B cell (primary cell): ENCODE data around the gene CADM1. TPM values are rescaled to one million over a fixed set of nuclear protein-coding genes. Genes with fewer than 3 reads are reported as not detected.

Source experiments
- ATAC-seq: fragments of 200-7000 bp; cut with Tn5 transposase; one replicate; pipeline ENCODE4 v1.10.0; 2021; ENCODE audit warnings: low read depth, mild to moderate bottlenecking, moderate number of reproducible peaks, moderate library complexity
- CTCF ChIA-PET: fragments of 350-600 bp; sonication (Branson Sonifier 250); formaldehyde crosslinking; loops from one replicate; lab custom pipeline; 2021; ENCODE audit warnings: antibody characterized with exemption, inconsistent platforms; lab: Charles Lee
- POLR2A ChIA-PET: fragments of 350-600 bp; sonication (Branson Sonifier 250); formaldehyde crosslinking; loops from one replicate; lab custom pipeline; 2021; ENCODE audit warnings: antibody characterized with exemption; lab: Charles Lee
- DNase-seq: peaks from one replicate; pipeline ENCODE4 v3.0.0; 2013
- H2AFZ ChIP-seq: 2 replicates; pipeline ENCODE4 v1.6.1; 2012; ENCODE audit warnings: mild to moderate bottlenecking, low read depth, low read length; ENCODE audit not compliant: insufficient read depth, poor library complexity, severe bottlenecking
- H3K27ac ChIP-seq, 2 donors: 1 replicate in 1 of 2; 2 replicates in 1 of 2; pipeline ENCODE4 v1.5.1; 2012 to 2013; ENCODE audit warnings: low read length in 2 of 2, mild to moderate bottlenecking in 2 of 2, moderate library complexity in 1 of 2
- H3K27me3 ChIP-seq, 4 experiments: fragments of 200-600 bp in 1 of 4; sonication (generic) in 1 of 4; replicated peaks in 1 of 4; 1 replicate in 2 of 4; 2 replicates in 2 of 4; pipeline versions ENCODE4 v1.6.1 to v1.7.0; 2013 to 2016; ENCODE audit warnings: low read length in 3 of 4, mild to moderate bottlenecking in 2 of 4, mixed read lengths in 1 of 4, moderate library complexity in 1 of 4; ENCODE audit not compliant: insufficient read depth in 4 of 4, control insufficient read depth in 3 of 4; ENCODE audit errors: control extremely low read depth in 1 of 4
- H3K36me3 ChIP-seq, 2 experiments: replicated peaks in 1 of 2; 1 replicate in 1 of 2; 2 replicates in 1 of 2; pipeline versions ENCODE4 v1.6.1 to v1.7.1; 2013; ENCODE audit warnings: low read length in 1 of 2; ENCODE audit not compliant: insufficient read depth in 2 of 2, control insufficient read depth in 1 of 2; ENCODE audit errors: control extremely low read depth in 1 of 2, extremely low read depth in 1 of 2
- H3K4me1 ChIP-seq, 2 donors: fragments of 200-600 bp in 1 of 2; sonication (generic) in 1 of 2; 1 replicate in 1 of 2; 2 replicates in 1 of 2; pipeline versions ENCODE4 v1.5.1 to v1.6.1; 2013 to 2017; ENCODE audit warnings: low read length in 2 of 2; ENCODE audit not compliant: control insufficient read depth in 2 of 2, insufficient read depth in 2 of 2
- H3K4me2 ChIP-seq: replicated peaks from 2 replicates; pipeline ENCODE3; 2012; ENCODE audit warnings: mild to moderate bottlenecking, low read depth, low read length; ENCODE audit not compliant: poor library complexity, severe bottlenecking
- H3K4me3 ChIP-seq, 5 experiments: fragments of 200-600 bp in 1 of 5; sonication (generic) in 1 of 5; 1 replicate in 3 of 5; 2 replicates in 2 of 5; pipeline versions ENCODE4 v1.5.1 to v1.7.0; 2011 to 2016; ENCODE audit warnings: low read length in 4 of 5, mild to moderate bottlenecking in 4 of 5, low read depth in 2 of 5, control low read depth in 1 of 5, moderate library complexity in 1 of 5; ENCODE audit not compliant: insufficient read depth in 1 of 5; ENCODE audit errors: control extremely low read depth in 1 of 5, extremely low read depth in 1 of 5
- H3K79me2 ChIP-seq: fragments of 200-600 bp; sonication (generic); one replicate; pipeline ENCODE4 v1.6.0; 2016; ENCODE audit warnings: low read length; ENCODE audit not compliant: control insufficient read depth, insufficient read depth
- H3K9ac ChIP-seq: fragments of 200-600 bp; sonication (generic); 2 replicates; pipeline ENCODE4 v1.6.1; 2017; ENCODE audit warnings: mild to moderate bottlenecking, low read length, moderate library complexity
- H3K9me3 ChIP-seq, 3 donors: one replicate each; pipeline versions ENCODE4 v1.6.1 to v1.7.1; 2013; ENCODE audit warnings: low read length in 2 of 3; ENCODE audit not compliant: control insufficient read depth in 2 of 3, insufficient read depth in 1 of 3; ENCODE audit errors: control extremely low read depth in 1 of 3
- H4K20me1 ChIP-seq: 2 replicates; pipeline ENCODE4 v1.6.0; 2012; ENCODE audit warnings: mild to moderate bottlenecking, low read length; ENCODE audit not compliant: insufficient read depth, control insufficient read depth, poor library complexity, severe bottlenecking
- H3K27ac Mint-ChIP-seq: one replicate; pipeline ENCODE4 v1.8.0; 2021; ENCODE audit warnings: mixed read lengths
- H3K27me3 Mint-ChIP-seq: one replicate; pipeline ENCODE4 v1.8.0; 2021; ENCODE audit warnings: mixed read lengths
- H3K4me1 Mint-ChIP-seq: one replicate; pipeline ENCODE4 v1.8.0; 2021; ENCODE audit warnings: mixed read lengths
- H3K4me3 Mint-ChIP-seq: one replicate; pipeline ENCODE4 v1.8.0; 2021; ENCODE audit warnings: mixed read lengths
- H3K9me3 Mint-ChIP-seq: one replicate; pipeline ENCODE4 v1.8.0; 2022; ENCODE audit warnings: mixed read lengths; ENCODE audit not compliant: insufficient read depth
- EZH2 ChIP-seq: IDR thresholded peaks from 2 replicates; pipeline ENCODE4 v1.6.1; 2012; ENCODE audit warnings: borderline replicate concordance, low read depth, mild to moderate bottlenecking, moderate library complexity, low read length; ENCODE audit not compliant: insufficient read depth, poor library complexity, severe bottlenecking
- WGBS: methylation state at CpG from one replicate; pipeline ENCODE4 v1.1.5; 2013; ENCODE audit warnings: missing lambda C conversion rate; ENCODE audit not compliant: insufficient coverage; 5-methylcytosine and 5-hydroxymethylcytosine counted together
- intact Hi-C: fragments of 100-400 bp; cut with micrococcal nuclease; formaldehyde crosslinking; loops from one replicate; pipeline ENCODE4 v1.10.0; 2022
- polyA plus RNA-seq: library from polyadenylated mRNA; depleted of rRNA; stranded (reverse); fragments of >200 nt; gene quantifications from 2 replicates; pipeline ENCODE4 v1.2.3, GENCODE V29; 2012
- total RNA-seq, 2 donors: library from RNA; stranded (reverse); fragments of 120-200 nt in 1 of 2; gene quantifications; 1 replicate in 1 of 2; 2 replicates in 1 of 2; pipeline versions ENCODE4 v1.2.3 to v1.2.4, GENCODE V29; 2013 to 2022
- TF ChIP-seq, protein P1 (sequence below): fragments of 200-600 bp; IDR thresholded peaks from one replicate; pipeline ENCODE4 v1.8.0; 2022; ENCODE audit warnings: antibody characterized with exemption, mild to moderate bottlenecking

CADM1 gene
- total and polyA plus RNA-seq, 2 donors (not counting 1 experiment from before 2014, with no cell fraction given), result 0.43 to 0.49 TPM

DNA sequence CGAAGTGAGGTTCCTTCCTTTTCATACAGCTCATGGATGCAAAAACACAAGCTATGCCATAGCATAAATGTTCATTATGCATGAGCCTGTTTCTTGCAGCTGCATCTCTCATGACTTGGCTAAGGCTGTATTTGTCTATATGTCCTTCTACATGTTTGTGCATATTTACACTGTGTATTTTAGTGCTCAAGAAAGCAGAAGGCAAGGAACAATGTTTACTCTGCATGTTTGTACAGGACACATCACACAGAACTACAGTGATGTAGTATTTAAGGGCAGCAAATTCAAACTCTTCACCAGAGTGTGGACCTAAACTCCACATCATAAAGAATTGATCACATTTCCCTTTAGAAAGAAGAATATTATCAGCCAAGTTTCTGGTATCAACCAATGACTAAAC lies 170.3 kb downstream of the CADM1 start:
- no peak overlapping the region for H3K9ac ChIP-seq
- H3K4me1 Mint-ChIP-seq, result no peaks in the 10 kb centered on the region
- WGBS, result 86% methylated on average over 1 of the region's 1 CpG

DNA sequence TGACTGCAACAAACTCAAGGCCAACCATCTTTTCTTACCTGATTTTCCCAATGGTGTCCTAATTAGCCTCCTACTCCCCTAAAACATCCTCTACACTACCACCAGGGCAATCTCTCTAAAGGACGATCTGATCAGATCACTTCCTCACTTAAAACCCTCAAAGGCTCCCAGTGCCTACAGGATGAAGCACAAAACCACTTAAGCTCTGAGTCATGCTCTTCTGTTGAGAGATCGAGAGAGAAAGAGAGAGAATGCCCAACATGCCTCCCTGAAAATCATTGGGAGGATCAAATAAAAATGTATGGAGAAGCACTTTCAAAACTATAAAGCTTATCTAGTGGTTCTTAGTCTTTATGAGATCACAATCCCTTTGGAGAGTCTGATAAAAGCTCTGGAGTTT lies 171.1 kb downstream of the CADM1 start:
- Histone ChIP-seq H3K4me2 (no peak overlapping the region), H2AFZ (no peak overlapping the region), H3K4me1 (no peaks in the 10 kb centered on the region), H3K36me3 (no peaks in the 10 kb centered on the region), H3K27ac (no peak overlapping the region), H4K20me1 (no peaks in the 10 kb centered on the region), H3K4me3 (no peak overlapping the region), H3K9me3 (no peaks in the 10 kb centered on the region), H3K27me3 (no peaks in the 10 kb centered on the region), H3K9ac (no peak overlapping the region), H3K79me2 (no peaks in the 10 kb centered on the region)
- Mint-ChIP-seq H3K4me1 (no peaks in the 10 kb centered on the region), H3K9me3 (no peaks in the 10 kb centered on the region), H3K27me3 (no peaks in the 10 kb centered on the region), H3K27ac (no peak overlapping the region), H3K4me3 (no peak overlapping the region)
- CTCF ChIA-PET, result interaction anchor here (0.7 to 3.2 kb wide), 3 partner anchors 10 to 1358 kb away, joined by 4 to 16 read pairs (median 7); no protein-coding TSS in a partner anchor
- TF ChIP-seq EZH2, result no peak
- TF ChIP-seq, protein P1, sequence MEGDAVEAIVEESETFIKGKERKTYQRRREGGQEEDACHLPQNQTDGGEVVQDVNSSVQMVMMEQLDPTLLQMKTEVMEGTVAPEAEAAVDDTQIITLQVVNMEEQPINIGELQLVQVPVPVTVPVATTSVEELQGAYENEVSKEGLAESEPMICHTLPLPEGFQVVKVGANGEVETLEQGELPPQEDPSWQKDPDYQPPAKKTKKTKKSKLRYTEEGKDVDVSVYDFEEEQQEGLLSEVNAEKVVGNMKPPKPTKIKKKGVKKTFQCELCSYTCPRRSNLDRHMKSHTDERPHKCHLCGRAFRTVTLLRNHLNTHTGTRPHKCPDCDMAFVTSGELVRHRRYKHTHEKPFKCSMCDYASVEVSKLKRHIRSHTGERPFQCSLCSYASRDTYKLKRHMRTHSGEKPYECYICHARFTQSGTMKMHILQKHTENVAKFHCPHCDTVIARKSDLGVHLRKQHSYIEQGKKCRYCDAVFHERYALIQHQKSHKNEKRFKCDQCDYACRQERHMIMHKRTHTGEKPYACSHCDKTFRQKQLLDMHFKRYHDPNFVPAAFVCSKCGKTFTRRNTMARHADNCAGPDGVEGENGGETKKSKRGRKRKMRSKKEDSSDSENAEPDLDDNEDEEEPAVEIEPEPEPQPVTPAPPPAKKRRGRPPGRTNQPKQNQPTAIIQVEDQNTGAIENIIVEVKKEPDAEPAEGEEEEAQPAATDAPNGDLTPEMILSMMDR, result no peak
- no CpG with 5 or more reads among the region's 2 CpGs for WGBS
- DNase-seq (no peak), ATAC-seq (no peak)
- POLR2A ChIA-PET, result no interaction called here
- intact Hi-C loops, result no loop called here

More for the DNA sequence above, 170.3 kb downstream of the CADM1 start:
- POLR2A ChIA-PET, result no interaction called here
- Mint-ChIP-seq H3K27ac (no peak overlapping the region), H3K9me3 (no peaks in the 10 kb centered on the region), H3K27me3 (no peaks in the 10 kb centered on the region), H3K4me3 (no peak overlapping the region)
- H3K79me2 ChIP-seq, result no peaks in the 10 kb centered on the region
- ATAC-seq (no peak), DNase-seq (no peak)
- intact Hi-C loops, result no loop called here
- H3K27ac ChIP-seq, result no peak overlapping the region
- no peak overlapping the region for H2AFZ ChIP-seq
- no peak overlapping the region for H3K4me3 ChIP-seq
- H3K36me3 ChIP-seq, result no peaks in the 10 kb centered on the region
- H3K27me3 ChIP-seq, result no peaks in the 10 kb centered on the region
- TF ChIP-seq, protein P1, result no peak
- no peak for TF ChIP-seq EZH2
- no peak overlapping the region for H3K4me2 ChIP-seq
- no peaks in the 10 kb centered on the region for H4K20me1 ChIP-seq
- no peaks in the 10 kb centered on the region for H3K9me3 ChIP-seq
- no peaks in the 10 kb centered on the region for H3K4me1 ChIP-seq
- CTCF ChIA-PET, result interaction anchor here (0.7 to 3.2 kb wide), 5 partner anchors 9 to 1358 kb away, joined by 3 to 16 read pairs (median 4); no protein-coding TSS in a partner anchor
